ENCODE measurements around the gene DUSP12. TPM values are rescaled to one million over a fixed set of nuclear protein-coding genes. Genes with fewer than 3 reads are reported as not detected.

DUSP12 gene
- total and polyA plus RNA-seq, 9 of the 15 experiments (the other 6 are each of a cell fraction or from before 2014, with no cell fraction given) = 10.4 to 81.4 (median 43.6) TPM

- 0 out of 2 replicates have a peak, but pooled peaks cover 10% of the 10 kb centered on the region for H4K20me1 ChIP-seq (replicated peaks; ENCODE audit: control insufficient read depth, insufficient read depth, low read length)
- no peak overlapping the region for H3K4me3 ChIP-seq
- ChIA-PET CTCF (ENCODE audit: low intra/inter-chr PET ratio) (no interaction called here), POLR2A (no interaction called here)
- in situ Hi-C loops (cut with MboI) = no loop called here
- H3K9me3 ChIP-seq (replicated peaks; ENCODE audit: control insufficient read depth, insufficient read depth, low read depth, low read length) = no peaks in the 10 kb centered on the region
- intact Hi-C loops (cut with micrococcal nuclease) = no loop called here
- no peaks in the 10 kb centered on the region for H3K27me3 ChIP-seq (ENCODE audit: control insufficient read depth in 2 of 2, insufficient read depth in 2 of 2, low read length in 2 of 2)
- no TSS peak for BruUV-seq (replicated peaks)
- peaks cover 33% of the 10 kb centered on the region for H3K79me2 ChIP-seq (ENCODE audit: control insufficient read depth, insufficient read depth, low read length)
- H3K36me3 ChIP-seq (ENCODE audit: control insufficient read depth, insufficient read depth, low read length) = peaks cover 57% of the 10 kb centered on the region; the same call in 2 of the 3 replicates
- ATAC-seq (no peak), DNase-seq (ENCODE audit: extremely low read depth in 1 of 4, low spot score in 3 of 4) (no peak), FAIRE-seq (no peak)
- H3K4me1 ChIP-seq (replicated peaks in 1 of 2; ENCODE audit: control insufficient read depth in 2 of 2, insufficient read depth in 2 of 2, low read length in 2 of 2) = no peaks in the 10 kb centered on the region
- TF ChIP-seq FOXJ2 (tag; IDR thresholded peaks at IDR 0.05) = no peak
- no peak for TF ChIP-seq IRF1 (CRISPR knock-in tag; IDR thresholded peaks at IDR 0.05; ENCODE audit: borderline replicate concordance)
- no peak for TF ChIP-seq C11orf30 (IDR thresholded peaks at IDR 0.05; ENCODE audit: low read depth)
- TF ChIP-seq THAP12 (CRISPR knock-in tag; IDR thresholded peaks at IDR 0.05) = no peak
- TF ChIP-seq MITF (IDR thresholded peaks at IDR 0.05) = no peak
- TF ChIP-seq SRSF1 (IDR thresholded peaks at IDR 0.05; ENCODE audit: low read depth, low read length) = no peak
- TF ChIP-seq KDM4B (IDR thresholded peaks at IDR 0.05; ENCODE audit: borderline replicate concordance in 2 of 2, low read depth in 1 of 2) = no peak
- TF ChIP-seq SIX5 (IDR thresholded peaks at IDR 0.05; ENCODE audit: borderline replicate concordance in 1 of 2, insufficient read depth in 1 of 2, low read depth in 1 of 2, low read length in 2 of 2) = no peak
- no peak for TF ChIP-seq CREBBP (IDR thresholded peaks at IDR 0.05; ENCODE audit: low read depth, low read length)
- no peak overlapping the region for H2AFZ ChIP-seq (ENCODE audit: low read depth, low read length)
- no peak overlapping the region for H3K4me2 ChIP-seq (ENCODE audit: insufficient read depth, low read length)
- H3K9ac ChIP-seq (ENCODE audit: insufficient read depth in 1 of 2, low read depth in 2 of 2, low read length in 2 of 2) = no peak overlapping the region
- no peak overlapping the region for H3K27ac ChIP-seq (ENCODE audit: extremely low read depth, low read depth, low read length)
- no peaks in the 10 kb centered on the region for H3K9me1 ChIP-seq (ENCODE audit: control insufficient read depth, insufficient read depth, low read length)
Measured at GRCh38 chr1:161781995-161782394, 32.4 kb downstream of the DUSP12 start.
